Prostate gland (tissue), 2 donors: ENCODE results near the gene SPPL2A. TPM values are rescaled to one million over a fixed set of nuclear protein-coding genes. Genes with fewer than 3 reads are reported as not detected.

Experiments used
- DNase-seq: peaks from one replicate; pipeline ENCODE4 v3.0.0-alpha.2; 2019; ENCODE audit warnings: low spot score
- H3K27ac ChIP-seq, 2 donors: fragments of 200-600 bp; sonication (generic); 2 replicates each; pipeline ENCODE4 v1.5.1; 2017 to 2019
- H3K27me3 ChIP-seq: fragments of 200-600 bp; sonication (generic); replicated peaks from 2 replicates; pipeline ENCODE4 v1.5.1; 2019; ENCODE audit not compliant: insufficient read depth
- H3K36me3 ChIP-seq, 2 donors: fragments of 200-600 bp; sonication (generic); 1 replicate in 1 of 2; 2 replicates in 1 of 2; pipeline versions ENCODE4 v1.5.1 to v1.8.1; 2017 to 2019
- H3K4me1 ChIP-seq: fragments of 200-600 bp; sonication (generic); replicated peaks from 2 replicates; pipeline ENCODE4 v1.5.1; 2019
- H3K4me3 ChIP-seq, 2 donors: fragments of 200-600 bp; sonication (generic); 2 replicates each; pipeline ENCODE4 v1.5.1; 2017 to 2019
- H3K9me3 ChIP-seq: fragments of 200-600 bp; sonication (generic); 2 replicates; pipeline ENCODE4 v1.5.1; 2017
- POLR2A ChIP-seq: fragments of 450-650 bp; IDR thresholded peaks from one replicate; pipeline ENCODE4 v1.6.1; 2016; ENCODE audit warnings: antibody characterized with exemption, mild to moderate bottlenecking
- POLR2AphosphoS5 ChIP-seq: sonication (generic); formaldehyde crosslinking; IDR thresholded peaks from one replicate; pipeline ENCODE4 v1.6.1; 2017; ENCODE audit warnings: antibody characterized with exemption
- WGBS: methylation state at CpG from one replicate; pipeline ENCODE4 v1.1.5; 2018; 5-methylcytosine and 5-hydroxymethylcytosine counted together
- intact Hi-C: fragments of 100-400 bp; cut with DNase I; formaldehyde crosslinking; loops from one replicate; pipeline ENCODE4 v1.14.2; 2022
- total RNA-seq, 2 donors: library from RNA; depleted of rRNA; stranded (reverse); fragments of >200 nt; gene quantifications; one replicate each; pipeline ENCODE4 v1.1.0, GENCODE V29; 2016
- TF ChIP-seq, protein P1 (sequence below), 4 experiments: fragments of 200-600 bp in 2 of 4; fragments of 450-650 bp in 2 of 4; sonication (generic) in 2 of 4; IDR thresholded peaks; 1 replicate in 3 of 4; 2 replicates in 1 of 4; pipeline ENCODE4 v1.5.1; 2016 to 2019; ENCODE audit warnings: antibody characterized with exemption in 4 of 4, mild to moderate bottlenecking in 2 of 4, moderate library complexity in 2 of 4

SPPL2A gene
- total RNA-seq, 2 donors from 2014 or later: 129 to 335 TPM

GRCh38 chr15:50783411-50783810 lies 17.9 kb upstream of the SPPL2A start:
- Histone ChIP-seq H3K4me3 (no peak overlapping the region), H3K27ac (no peak overlapping the region), H3K4me1 (no peaks in the 10 kb centered on the region), H3K36me3 (no peaks in the 10 kb centered on the region), H3K9me3 (no peaks in the 10 kb centered on the region), H3K27me3 (no peaks in the 10 kb centered on the region)
- TF ChIP-seq POLR2AphosphoS5 (no peak), POLR2A (no peak)
- TF ChIP-seq, protein P1, sequence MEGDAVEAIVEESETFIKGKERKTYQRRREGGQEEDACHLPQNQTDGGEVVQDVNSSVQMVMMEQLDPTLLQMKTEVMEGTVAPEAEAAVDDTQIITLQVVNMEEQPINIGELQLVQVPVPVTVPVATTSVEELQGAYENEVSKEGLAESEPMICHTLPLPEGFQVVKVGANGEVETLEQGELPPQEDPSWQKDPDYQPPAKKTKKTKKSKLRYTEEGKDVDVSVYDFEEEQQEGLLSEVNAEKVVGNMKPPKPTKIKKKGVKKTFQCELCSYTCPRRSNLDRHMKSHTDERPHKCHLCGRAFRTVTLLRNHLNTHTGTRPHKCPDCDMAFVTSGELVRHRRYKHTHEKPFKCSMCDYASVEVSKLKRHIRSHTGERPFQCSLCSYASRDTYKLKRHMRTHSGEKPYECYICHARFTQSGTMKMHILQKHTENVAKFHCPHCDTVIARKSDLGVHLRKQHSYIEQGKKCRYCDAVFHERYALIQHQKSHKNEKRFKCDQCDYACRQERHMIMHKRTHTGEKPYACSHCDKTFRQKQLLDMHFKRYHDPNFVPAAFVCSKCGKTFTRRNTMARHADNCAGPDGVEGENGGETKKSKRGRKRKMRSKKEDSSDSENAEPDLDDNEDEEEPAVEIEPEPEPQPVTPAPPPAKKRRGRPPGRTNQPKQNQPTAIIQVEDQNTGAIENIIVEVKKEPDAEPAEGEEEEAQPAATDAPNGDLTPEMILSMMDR (IDR thresholded peaks at IDR 0.05): no peak
- DNase-seq: no peak
- WGBS: 25% methylated on average over 2 of the region's 2 CpGs
- intact Hi-C loops: no loop called here

GRCh38 chr15:50778086-50778485 lies 12.6 kb upstream of the SPPL2A start:
- intact Hi-C loops: no loop called here
- no peaks in the 10 kb centered on the region for H3K36me3 ChIP-seq
- 66% methylated on average over 5 of the region's 5 CpGs for WGBS
- H3K27ac ChIP-seq: no peak overlapping the region
- no peaks in the 10 kb centered on the region for H3K4me1 ChIP-seq
- no peak for DNase-seq
- H3K27me3 ChIP-seq: no peaks in the 10 kb centered on the region
- H3K9me3 ChIP-seq: no peaks in the 10 kb centered on the region
- H3K4me3 ChIP-seq: no peak overlapping the region
- TF ChIP-seq POLR2A: no peak
- peak; percentile 9 for TF ChIP-seq POLR2AphosphoS5
- TF ChIP-seq, protein P1 (IDR thresholded peaks at IDR 0.05): no peak

DNA sequence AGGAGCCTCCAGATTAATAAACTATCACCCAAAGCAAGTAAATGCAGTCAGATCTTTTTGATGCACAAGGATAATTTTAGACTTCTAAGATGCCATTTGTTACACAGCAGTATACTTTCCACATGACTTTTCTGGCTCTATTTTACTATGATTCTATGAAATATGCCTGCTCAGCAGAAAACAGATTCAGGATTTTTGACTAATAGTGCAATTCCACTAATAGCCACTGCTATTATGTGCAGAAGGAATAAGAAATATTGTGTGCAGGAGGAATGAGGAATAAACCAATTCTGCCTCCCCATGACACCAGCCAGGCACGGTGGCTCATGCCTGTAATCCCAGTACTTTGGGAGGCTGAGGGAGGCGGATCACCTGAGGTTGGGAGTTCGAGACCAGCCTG lies 11.5 kb upstream of the SPPL2A start:
- 94% methylated on average over 3 of the region's 3 CpGs for WGBS
- Histone ChIP-seq H3K36me3 (no peaks in the 10 kb centered on the region), H3K9me3 (no peaks in the 10 kb centered on the region), H3K4me3 (no peak overlapping the region), H3K27ac (no peak overlapping the region), H3K4me1 (no peaks in the 10 kb centered on the region), H3K27me3 (no peaks in the 10 kb centered on the region)
- intact Hi-C loops: no loop called here
- TF ChIP-seq POLR2AphosphoS5: no peak
- TF ChIP-seq POLR2A: no peak
- TF ChIP-seq, protein P1 (IDR thresholded peaks at IDR 0.05): no peak
- no peak for DNase-seq

DNA sequence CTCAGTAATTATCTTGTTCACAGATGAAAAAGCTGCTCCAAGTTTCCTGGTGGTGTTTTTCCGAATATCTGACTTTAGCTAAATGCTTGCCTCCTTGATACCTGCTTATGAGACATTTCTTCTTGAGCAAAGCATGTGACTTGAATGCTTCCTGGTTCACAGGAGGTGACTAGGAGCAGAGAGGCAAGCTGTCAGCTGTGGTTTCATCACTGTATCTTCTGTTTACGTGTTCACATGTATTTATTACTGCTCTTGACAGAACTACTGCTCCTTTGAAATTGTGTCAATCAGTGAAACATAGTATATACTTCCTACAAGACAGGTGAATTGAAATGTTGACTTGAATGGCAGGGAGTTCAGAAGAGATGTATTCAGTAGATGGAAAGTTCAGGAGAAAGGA lies 8.9 kb upstream of the SPPL2A start:
- Histone ChIP-seq H3K4me1 (no peaks in the 10 kb centered on the region), H3K36me3 (no peaks in the 10 kb centered on the region), H3K27me3 (no peaks in the 10 kb centered on the region), H3K4me3 (no peak overlapping the region), H3K27ac (no peak overlapping the region), H3K9me3 (no peaks in the 10 kb centered on the region)
- DNase-seq: no peak
- TF ChIP-seq, protein P1 (IDR thresholded peaks at IDR 0.05): no peak
- TF ChIP-seq POLR2A (no peak), POLR2AphosphoS5 (no peak)
- intact Hi-C loops: no loop called here
- 76% methylated on average over 2 of the region's 2 CpGs for WGBS

DNA sequence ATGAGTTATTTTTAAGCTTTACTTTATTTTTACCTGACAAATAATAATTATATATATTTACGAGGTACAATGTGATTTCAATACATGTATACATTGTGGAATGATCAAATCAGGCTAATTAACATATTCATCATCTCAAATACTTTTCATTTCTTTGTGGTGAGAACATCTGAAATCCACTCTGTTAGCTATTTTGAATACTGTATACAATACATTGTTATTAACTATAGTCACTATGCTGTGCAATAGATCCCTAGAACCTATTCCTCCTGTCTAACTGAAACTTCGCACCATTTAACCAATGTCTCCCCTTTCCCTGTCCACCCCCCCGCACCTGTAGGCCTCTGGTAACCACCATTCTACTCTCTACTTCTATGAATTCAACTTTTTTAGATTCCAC lies 7.9 kb upstream of the SPPL2A start:
- Histone ChIP-seq H3K27me3 (no peaks in the 10 kb centered on the region), H3K4me1 (no peaks in the 10 kb centered on the region), H3K4me3 (no peak overlapping the region), H3K36me3 (no peaks in the 10 kb centered on the region), H3K27ac (no peak overlapping the region), H3K9me3 (no peaks in the 10 kb centered on the region)
- no peak for DNase-seq
- WGBS: 95% methylated on average over 3 of the region's 3 CpGs
- intact Hi-C loops: no loop called here
- TF ChIP-seq POLR2AphosphoS5: no peak
- TF ChIP-seq POLR2A: no peak
- TF ChIP-seq, protein P1 (IDR thresholded peaks at IDR 0.05): no peak
